HG02840 (cell line): ENCODE measurements around the gene HENMT1.
"Not testable (repeated sequence)": the region's sequence is repeated elsewhere in the genome, so short reads cannot be mapped to it uniquely, and the experiment has no call there.

Experiments used
- ATAC-seq: cut with Tn5 transposase; IDR thresholded peaks from one replicate; pipeline ENCODE4 v1.9.1; 2021; ENCODE audit warnings: mild to moderate bottlenecking, moderate library complexity, moderate number of reproducible peaks; ENCODE audit not compliant: unreplicated experiment, low FRiP score

Gene HENMT1

DNA sequence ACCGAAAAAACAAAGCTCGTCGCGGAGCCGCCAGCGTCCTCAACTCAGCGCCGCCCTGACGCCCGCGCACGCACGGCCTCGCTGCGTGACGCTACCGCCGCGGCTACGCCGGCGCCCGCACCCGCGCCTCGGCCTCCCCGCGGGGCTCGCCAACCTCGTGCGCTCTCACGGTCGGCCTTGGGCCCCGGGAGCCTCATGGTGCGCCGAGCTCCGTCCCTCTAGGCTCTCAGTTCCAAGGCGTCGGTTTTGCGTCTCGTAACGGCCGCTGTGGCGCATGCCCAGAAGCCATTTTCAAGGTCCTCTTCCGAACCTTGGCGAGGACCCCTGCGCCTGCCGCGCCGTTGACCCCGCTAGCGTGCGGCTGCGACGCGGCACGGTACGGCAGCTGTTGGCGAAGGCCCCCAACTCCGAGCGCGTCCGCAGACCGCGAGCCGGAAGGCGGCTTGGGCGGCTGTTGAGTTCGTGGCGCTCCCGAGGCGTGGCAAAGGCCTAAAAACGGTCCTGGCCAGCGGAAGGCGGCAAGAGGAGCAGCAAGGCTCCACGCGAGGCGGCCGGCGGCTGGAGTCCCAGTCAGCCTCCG, at the start of gene HENMT1:
TSS of gene HENMT1 (minus strand) at position 64 of the 580 bp plus-strand sequence. CDS start 1,209 bp downstream, outside the sequence.
- ATAC-seq: peak; percentile 79

DNA sequence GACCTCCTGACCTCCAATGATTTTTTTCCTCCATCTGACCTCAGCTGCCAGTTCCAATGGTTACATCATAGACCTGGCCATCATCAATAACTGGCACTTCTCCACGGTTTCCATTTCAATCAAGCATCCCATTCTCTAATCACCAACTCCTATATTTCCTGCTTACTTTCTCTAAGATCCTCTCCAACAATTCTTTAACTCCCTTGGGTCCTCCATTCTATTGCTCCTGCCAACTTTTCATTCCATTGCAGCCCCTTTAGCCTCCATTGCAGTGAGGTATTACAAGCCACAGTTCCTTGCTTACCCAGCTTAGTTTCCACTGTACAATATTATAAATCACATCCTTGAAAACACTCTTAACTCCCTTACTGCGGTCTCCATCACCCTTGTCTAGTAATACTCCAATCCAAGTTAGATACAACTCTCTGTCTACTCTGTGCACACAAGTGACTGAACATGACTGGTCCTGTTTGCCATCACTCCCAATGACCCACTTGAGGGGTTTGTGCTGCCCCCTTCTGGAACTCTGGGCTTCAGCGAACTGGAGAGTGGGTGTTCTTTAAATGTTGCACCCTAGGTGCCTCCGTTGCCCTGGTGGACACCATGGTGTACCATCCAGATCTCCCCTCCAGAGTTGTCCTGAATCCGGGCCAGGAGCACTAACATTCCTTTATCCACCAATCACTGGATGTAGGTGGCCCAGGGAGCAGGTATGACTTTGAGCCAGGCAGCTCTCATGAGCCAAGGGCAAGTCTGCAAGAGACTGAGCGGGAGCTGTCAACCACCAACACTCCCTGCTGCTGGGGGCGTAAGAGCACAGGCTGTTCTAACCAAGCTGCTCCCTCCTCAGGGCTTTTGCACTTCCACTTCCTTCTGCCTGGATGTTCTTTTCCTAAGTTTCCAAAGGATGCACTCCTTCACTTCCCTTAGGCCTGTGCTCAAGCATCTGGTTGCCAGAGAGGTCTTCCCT, 48.1 kb upstream of the HENMT1 start:
- ATAC-seq: no peak

DNA sequence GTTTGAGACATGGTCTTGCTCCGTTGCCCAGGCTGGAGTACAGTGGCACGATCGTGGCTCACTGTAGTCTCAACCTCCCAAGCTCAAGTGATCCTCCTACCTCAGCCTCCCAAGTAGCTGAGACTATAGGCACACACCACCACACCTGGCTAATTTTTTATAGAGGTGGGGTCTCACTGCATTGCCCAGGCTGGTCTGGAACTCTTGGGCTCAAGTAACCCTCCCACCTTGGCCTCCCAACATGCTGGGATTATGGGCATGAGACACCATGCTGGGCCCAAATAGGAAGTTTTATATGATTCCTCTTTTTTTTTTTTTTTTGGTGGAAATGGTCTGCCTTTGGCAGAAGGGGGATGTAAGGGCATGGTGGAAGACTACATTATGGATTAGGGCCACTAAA, 45.8 kb upstream of the HENMT1 start:
- no peak for ATAC-seq

DNA sequence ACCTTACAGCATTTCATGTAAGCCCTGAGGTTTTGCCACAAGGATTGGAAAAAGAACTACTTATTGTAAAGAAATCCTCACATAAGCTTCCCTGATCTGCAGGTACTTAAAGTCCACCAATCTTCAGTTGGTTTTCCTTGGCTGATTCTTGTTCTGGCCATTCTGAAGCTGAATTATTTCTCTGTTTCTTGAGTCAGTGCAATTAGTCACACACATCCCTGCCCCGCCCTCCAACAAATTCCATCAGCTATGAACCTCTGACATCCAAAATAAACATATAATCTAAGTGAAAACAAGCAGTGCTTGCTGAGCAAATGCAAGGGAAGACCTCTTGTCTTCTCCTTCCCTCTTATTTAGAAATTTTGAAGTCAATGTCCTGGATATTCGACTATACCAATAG, 43.6 kb upstream of the HENMT1 start:
- no peak for ATAC-seq

DNA sequence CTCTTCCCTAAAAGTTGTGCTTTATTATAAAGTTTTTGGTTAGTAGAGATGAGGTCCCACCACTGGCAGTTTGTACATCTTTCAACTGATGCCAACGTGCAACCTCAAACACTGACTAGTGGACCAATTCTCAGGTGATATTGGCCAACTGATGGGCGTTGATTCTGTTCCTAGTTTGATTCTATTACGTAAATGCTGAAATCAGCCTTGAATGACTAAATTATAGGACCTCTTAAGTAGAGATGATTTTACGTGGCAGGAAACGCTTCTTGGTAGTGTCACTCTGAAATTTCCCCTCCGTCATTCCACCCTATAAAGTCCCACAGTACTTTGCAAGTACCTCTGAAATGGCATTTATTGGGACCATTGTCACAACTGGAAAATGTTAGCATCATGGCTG, 43.0 kb upstream of the HENMT1 start:
- no peak for ATAC-seq

DNA sequence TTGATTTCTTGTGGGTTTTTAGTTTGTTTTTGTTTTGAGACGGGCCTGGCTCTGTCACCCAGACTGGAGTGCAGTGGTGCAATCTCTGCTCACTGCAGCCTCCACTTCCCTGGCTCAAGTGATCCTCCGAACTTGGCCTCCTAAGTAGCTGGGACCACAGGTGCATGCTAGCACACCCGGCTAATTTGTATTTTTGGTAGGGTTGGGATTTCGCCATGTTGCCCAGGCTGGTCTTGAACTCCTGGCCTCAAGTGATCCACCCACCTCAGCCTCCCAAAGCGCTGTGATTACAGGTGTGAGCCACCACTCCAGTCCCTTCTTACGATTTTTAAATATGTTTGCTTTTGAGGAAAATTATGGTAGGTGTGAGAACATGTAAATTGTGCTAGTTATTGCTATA, 41.2 kb upstream of the HENMT1 start:
- ATAC-seq: not testable (repeated sequence)

DNA sequence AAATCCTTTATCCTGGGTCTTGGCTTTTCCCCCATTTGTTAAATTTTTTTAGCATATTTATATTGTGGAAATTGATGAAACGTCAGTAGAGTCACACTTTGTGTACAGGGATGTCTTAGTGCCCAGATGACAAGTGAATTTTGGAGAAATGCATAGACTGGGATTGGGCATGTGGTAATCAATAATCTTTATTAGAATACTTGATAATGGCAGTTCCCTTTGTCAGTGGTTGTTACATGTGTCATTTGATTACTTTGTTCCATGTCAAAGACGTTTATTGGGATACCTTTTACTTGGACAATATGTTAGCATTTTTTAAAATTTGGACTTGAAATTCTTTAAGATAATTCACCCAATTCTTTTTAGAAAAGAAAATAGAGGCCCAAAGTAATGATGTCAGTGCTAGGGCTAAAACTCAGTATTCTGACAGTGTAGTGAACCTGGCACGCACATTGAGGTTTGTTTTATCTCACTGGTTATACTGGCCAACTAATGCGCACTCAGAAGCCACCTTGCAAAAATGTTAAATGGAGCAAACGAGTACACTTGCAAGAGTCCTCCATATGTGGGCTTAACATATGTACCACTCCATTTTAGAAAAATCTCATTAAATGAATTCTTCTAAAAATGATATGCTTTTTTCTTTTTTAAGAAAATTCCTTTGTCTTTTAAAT, 40.4 kb upstream of the HENMT1 start:
- ATAC-seq: no peak

DNA sequence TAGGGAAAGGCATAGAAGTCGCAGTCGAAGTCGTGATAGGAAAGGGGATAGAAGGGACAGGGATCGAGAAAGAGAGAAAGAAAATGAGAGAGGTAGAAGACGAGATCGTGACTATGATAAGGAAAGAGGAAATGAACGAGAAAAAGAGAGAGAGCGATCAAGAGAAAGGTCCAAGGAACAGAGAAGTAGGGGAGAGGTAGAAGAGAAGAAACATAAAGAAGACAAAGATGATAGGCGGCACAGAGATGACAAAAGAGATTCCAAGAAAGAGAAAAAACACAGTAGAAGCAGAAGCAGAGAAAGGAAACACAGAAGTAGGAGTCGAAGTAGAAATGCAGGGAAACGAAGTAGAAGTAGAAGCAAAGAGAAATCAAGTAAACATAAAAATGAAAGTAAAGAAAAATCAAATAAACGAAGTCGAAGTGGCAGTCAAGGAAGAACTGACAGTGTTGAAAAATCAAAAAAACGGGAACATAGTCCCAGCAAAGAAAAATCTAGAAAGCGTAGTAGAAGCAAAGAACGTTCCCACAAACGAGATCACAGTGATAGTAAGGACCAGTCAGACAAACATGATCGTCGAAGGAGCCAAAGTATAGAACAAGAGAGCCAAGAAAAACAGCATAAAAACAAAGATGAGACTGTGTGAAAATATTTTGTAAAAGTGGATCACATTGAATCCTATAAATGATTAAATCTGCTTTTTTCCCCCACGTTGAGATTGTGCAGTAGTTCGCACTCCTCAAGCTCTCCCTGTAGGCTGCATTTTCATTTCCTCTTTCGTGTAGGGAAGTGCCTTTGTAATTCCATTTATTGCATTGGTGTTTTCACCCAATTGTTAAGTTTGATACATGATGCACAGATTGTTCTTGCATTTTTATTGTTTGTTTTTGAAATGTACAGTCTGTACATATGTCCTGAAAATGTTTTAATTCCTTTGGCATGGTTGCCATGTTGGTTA, 38.8 kb upstream of the HENMT1 start:
- ATAC-seq: no peak

DNA sequence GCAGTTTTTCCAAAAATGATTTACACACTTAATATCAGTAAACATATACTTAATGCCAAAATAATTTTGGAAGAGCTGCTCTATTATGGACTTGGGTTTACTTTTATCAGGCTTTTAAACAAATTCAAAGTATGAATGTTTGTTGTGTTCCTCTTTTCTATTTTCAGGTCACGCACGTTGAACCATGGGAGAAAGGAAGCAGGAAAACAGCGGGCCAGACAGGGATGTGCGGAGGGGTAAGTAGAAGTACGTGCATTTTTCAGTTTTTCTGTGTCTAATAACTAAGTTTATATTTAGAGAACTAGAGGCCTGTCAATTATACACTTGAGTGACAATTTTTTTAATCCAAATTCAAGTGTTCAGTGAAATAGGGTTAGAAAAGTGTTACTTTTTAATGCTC, 34.6 kb upstream of the HENMT1 start:
- ATAC-seq: no peak

DNA sequence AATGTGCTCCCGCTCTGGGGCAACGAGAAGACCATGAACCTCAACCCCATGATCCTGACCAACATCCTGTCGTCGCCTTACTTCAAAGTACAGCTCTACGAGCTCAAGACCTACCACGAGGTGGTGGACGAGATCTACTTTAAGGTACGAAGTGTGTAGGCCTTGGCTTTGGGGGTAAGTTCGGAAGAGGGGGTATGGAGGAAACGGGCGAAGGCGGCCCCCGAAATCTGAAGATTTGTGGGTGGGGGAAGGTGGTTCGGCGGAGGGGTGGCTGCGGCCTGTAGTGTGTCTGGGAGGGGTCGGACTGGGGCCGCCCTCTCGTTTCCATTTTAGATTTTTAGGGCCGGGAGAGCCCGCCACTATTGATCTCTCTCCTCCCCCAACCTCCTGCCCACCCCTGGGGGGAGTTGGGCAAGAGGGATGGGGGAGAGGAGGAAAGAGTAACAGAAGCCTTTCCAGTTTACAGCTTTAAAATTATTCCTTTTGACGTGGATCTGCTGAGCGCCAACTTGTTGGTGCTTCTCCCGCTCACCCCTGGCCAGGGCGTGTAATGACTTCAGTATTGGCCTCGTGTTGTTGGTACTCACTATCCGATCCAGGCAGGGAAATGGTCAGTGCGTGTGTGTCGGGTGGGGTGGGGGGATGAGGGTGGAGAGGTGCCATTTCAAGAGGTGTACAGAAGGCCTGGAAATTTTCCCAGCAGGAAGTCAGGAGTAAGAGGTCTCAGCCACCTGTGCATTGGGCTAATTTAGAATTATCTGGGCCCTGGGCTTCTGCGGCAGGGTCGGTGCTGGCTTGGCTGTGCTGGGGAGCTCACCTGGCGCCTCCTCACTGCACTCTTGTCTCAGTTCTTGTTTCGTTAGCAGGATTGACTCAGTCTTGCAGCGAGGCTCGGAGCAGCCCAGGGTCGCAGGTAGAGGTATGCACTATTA, 32.1 kb upstream of the HENMT1 start:
- ATAC-seq: peak; percentile 52

DNA sequence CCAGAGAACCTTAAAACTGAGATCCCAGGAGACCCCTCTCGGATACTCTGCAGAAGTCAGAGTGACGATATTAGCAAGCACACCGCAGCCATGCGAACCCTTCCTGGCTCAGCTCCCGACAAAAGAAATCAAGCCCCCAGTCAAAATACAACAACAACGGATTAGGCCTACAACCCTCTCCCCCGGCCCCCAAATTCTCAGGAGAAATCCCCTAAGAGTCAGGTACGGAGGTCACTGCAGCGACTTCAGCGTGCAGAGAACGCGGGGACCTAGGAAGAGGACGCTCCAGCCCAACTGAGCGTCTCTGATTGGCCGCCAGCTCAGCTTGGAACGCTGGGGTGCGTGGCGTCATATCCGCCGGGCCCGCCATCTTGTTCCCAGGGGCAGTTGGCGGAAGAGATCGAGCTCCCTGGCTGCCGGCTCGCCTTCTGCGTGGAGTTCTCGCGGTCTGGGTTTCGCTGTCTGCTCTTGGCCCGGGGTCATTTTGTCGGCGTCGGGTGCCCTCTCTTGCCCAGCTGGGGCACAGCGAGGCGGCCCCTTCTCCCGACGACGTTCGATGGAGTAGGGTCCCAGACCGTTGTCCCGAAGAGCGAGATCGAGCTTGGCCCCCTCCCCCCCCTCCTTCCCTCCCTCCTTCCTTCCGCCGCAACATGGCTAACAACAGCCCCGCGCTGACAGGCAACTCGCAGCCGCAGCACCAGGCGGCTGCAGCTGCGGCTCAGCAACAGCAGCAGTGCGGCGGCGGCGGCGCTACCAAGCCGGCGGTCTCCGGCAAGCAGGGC, 31.2 kb upstream of the HENMT1 start, which contains the start of gene PRPF38B:
TSS of gene PRPF38B (plus strand) at position 369 of the 782 bp plus-strand sequence. CDS start at position 651, 282 bp downstream.
- ATAC-seq: peak; percentile 93

DNA sequence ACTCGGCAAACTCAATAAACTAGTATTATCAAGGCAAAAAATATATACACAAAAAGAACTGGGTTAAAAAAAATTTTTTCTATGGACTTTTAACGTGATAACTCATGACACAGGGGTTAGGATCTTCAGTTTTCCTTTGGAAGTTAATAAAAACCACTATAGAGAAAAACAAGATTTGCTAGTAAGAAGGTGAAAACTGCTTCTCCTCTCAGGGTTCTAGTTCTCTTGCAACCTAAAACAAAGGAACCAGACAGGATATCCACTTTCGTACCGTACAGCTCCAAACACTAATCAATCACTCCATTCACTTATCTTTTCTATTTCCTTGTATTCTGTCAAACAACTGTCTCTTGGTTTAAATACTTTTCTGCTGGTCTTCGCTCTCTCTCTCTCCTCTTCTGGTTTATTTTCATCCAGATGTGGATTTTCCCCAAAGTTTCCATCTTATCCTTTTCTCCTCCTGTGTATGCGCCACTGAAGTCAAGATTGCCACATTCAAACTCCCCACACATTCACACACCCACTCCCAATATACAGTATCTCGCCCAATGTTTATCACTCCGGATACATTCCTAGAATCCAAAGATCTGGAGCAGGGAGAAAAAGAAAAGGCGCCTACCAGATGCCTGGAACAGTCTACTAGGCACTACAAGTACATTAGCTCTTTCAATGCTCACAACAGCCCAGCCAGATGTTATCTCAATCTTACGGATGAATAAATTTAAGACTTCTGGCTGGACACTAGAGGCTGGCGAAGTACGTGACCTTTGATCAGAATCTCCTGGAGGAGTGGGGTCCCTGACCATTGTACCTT, 30.4 kb upstream of the HENMT1 start:
- no peak for ATAC-seq

DNA sequence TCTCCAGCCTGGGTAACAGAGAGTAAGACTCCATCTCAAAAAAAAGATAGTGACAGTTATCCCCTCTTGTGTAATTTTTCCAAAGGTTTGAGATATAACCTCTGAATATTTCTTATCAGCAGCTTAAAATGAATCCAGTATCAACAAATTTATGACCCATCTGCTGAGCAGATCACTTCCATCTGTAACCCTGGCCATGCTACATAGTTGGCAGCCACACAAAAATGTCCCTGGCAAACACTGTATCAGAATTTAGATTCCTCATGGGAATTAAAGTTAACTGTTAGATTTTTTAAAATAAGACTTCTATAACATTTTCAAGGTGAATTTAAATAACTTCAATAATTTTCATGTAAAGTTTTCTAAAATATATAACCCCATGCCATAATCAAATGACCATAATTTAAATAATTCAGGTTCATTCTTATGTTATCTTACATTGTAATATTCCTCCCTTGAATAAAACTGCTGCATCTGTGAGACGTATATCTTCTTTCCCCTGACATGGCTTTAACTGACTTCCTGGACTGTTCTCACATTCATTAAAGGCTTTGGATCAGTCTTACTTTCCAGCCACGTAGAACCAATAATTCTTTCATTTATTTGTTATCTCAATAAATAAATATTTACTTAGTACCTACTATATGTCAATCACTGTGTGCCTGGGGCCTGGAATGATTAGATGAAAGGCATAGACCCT, 25.9 kb upstream of the HENMT1 start:
- ATAC-seq: no peak

DNA sequence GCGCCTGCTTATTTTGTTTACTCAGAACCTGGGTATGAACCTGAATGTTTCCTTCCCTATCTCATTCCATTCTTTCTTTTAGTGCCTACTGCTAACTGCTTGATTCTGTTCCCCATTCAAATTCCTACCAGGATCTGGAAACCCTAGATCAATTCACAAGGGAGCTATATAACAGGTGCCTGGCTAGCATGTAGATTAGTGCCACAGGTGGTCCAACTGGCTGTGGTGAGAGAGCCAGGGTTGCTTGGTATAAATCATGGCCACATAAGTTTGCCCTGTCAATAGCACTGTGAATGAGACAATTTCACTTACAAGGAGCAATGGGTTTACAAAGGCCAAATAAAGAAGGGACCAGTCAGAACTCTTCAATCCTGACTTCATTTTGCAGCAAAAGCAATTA, 24.6 kb upstream of the HENMT1 start:
- ATAC-seq: no peak

DNA sequence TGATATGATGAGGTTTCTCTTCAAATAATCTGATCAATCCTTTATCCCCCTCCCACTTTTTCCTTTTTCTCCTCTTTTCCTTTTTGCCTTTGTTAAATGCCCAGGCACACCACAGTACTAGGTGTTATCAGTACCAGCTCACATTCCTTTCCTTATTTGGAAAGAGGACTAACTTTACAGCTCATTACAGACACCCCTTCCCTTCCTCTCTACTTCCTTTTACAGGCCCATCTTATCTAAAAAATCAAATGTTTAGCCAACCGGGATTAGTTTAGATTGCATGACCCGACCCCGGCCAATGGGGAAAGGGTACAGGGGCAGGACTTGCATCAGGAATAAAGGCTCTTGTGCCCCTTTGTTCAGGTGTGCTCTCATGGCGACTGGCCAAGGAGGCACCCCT, 20.8 kb upstream of the HENMT1 start:
- ATAC-seq: not testable (repeated sequence)

DNA sequence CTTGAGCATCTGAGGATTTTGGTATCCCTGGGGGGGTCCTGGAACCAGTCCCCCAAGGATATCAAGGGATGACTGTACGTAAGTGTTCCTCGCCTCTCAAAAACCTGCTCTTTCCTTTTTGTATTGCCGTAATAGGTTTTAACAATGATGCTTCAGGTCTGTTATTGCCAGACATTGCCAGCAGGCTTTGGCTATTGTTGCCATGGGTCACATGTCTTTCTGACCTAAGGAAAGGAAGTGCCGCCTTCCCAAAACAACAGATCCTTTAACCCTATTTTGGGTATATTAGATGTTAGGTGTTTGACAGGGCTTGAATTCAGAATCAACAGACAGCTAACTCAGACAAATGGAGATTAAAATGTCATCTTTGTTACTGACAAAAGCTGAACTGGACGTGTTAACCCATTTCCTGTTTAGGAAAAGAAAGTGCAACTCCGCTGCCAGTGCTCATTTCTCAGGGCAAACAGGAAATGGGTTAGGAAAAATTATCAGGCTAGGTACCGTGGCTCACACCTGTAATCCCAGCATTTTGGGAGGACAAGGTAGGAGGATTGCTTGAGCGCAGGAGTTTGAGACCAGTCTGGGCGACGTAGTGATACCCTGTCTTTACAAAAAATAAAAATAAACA, 18.8 kb upstream of the HENMT1 start:
- ATAC-seq: no peak
